ENCODE data around the gene JMJD7. TPM values are rescaled to one million over a fixed set of nuclear protein-coding genes. Genes with fewer than 3 reads are reported as not detected.
A peak's percentile ranks its signal among the peaks of the same experiment; 100 is the strongest.

JMJD7 gene
- total and polyA plus RNA-seq, 9 of the 15 experiments (the other 6 are each of a cell fraction or from before 2014, with no cell fraction given), result 1.2 to 13.9 (median 6.1) TPM

DNA sequence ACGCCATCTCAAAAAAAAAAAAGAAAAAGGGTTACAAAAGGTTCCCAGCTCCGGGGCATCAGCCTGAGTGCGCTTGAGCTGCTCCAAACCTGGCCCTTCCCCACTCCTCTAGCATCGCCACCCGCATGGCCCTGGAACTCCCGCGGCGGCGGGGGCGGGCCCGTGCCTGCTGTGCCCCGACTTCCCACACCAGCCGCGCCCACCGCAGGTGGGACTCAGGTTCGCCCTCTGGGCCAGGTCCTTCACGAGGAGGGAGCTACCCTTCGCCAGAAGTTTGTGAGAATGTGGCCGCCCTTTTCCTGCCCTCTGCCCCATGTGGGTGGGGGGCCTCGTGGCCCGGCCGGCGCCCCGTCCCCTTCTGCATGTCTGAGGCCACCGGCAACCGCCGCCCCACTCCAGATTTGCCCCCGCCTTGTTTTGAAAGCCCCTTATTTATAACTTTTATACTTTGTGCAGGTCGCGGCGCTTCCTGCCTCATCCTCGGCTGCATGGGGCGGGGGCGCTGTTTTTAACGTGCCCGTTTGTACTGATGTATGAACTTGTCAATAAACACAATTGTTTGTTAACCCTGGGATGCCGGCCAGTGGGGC, 507 bp upstream of the JMJD7 start (continued):
- TF ChIP-seq, protein P1, sequence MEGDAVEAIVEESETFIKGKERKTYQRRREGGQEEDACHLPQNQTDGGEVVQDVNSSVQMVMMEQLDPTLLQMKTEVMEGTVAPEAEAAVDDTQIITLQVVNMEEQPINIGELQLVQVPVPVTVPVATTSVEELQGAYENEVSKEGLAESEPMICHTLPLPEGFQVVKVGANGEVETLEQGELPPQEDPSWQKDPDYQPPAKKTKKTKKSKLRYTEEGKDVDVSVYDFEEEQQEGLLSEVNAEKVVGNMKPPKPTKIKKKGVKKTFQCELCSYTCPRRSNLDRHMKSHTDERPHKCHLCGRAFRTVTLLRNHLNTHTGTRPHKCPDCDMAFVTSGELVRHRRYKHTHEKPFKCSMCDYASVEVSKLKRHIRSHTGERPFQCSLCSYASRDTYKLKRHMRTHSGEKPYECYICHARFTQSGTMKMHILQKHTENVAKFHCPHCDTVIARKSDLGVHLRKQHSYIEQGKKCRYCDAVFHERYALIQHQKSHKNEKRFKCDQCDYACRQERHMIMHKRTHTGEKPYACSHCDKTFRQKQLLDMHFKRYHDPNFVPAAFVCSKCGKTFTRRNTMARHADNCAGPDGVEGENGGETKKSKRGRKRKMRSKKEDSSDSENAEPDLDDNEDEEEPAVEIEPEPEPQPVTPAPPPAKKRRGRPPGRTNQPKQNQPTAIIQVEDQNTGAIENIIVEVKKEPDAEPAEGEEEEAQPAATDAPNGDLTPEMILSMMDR (IDR thresholded peaks at IDR 0.05 in 2 of 3, conservative IDR thresholded peaks at IDR 0.05 in 1 of 3; ENCODE audit: insufficient read depth in 2 of 3, low read depth in 1 of 3, low read length in 3 of 3), result peak in 1 of 3 experiments; percentile 8; a peak in 1 of 6 replicates
- TF ChIP-seq, protein P2, sequence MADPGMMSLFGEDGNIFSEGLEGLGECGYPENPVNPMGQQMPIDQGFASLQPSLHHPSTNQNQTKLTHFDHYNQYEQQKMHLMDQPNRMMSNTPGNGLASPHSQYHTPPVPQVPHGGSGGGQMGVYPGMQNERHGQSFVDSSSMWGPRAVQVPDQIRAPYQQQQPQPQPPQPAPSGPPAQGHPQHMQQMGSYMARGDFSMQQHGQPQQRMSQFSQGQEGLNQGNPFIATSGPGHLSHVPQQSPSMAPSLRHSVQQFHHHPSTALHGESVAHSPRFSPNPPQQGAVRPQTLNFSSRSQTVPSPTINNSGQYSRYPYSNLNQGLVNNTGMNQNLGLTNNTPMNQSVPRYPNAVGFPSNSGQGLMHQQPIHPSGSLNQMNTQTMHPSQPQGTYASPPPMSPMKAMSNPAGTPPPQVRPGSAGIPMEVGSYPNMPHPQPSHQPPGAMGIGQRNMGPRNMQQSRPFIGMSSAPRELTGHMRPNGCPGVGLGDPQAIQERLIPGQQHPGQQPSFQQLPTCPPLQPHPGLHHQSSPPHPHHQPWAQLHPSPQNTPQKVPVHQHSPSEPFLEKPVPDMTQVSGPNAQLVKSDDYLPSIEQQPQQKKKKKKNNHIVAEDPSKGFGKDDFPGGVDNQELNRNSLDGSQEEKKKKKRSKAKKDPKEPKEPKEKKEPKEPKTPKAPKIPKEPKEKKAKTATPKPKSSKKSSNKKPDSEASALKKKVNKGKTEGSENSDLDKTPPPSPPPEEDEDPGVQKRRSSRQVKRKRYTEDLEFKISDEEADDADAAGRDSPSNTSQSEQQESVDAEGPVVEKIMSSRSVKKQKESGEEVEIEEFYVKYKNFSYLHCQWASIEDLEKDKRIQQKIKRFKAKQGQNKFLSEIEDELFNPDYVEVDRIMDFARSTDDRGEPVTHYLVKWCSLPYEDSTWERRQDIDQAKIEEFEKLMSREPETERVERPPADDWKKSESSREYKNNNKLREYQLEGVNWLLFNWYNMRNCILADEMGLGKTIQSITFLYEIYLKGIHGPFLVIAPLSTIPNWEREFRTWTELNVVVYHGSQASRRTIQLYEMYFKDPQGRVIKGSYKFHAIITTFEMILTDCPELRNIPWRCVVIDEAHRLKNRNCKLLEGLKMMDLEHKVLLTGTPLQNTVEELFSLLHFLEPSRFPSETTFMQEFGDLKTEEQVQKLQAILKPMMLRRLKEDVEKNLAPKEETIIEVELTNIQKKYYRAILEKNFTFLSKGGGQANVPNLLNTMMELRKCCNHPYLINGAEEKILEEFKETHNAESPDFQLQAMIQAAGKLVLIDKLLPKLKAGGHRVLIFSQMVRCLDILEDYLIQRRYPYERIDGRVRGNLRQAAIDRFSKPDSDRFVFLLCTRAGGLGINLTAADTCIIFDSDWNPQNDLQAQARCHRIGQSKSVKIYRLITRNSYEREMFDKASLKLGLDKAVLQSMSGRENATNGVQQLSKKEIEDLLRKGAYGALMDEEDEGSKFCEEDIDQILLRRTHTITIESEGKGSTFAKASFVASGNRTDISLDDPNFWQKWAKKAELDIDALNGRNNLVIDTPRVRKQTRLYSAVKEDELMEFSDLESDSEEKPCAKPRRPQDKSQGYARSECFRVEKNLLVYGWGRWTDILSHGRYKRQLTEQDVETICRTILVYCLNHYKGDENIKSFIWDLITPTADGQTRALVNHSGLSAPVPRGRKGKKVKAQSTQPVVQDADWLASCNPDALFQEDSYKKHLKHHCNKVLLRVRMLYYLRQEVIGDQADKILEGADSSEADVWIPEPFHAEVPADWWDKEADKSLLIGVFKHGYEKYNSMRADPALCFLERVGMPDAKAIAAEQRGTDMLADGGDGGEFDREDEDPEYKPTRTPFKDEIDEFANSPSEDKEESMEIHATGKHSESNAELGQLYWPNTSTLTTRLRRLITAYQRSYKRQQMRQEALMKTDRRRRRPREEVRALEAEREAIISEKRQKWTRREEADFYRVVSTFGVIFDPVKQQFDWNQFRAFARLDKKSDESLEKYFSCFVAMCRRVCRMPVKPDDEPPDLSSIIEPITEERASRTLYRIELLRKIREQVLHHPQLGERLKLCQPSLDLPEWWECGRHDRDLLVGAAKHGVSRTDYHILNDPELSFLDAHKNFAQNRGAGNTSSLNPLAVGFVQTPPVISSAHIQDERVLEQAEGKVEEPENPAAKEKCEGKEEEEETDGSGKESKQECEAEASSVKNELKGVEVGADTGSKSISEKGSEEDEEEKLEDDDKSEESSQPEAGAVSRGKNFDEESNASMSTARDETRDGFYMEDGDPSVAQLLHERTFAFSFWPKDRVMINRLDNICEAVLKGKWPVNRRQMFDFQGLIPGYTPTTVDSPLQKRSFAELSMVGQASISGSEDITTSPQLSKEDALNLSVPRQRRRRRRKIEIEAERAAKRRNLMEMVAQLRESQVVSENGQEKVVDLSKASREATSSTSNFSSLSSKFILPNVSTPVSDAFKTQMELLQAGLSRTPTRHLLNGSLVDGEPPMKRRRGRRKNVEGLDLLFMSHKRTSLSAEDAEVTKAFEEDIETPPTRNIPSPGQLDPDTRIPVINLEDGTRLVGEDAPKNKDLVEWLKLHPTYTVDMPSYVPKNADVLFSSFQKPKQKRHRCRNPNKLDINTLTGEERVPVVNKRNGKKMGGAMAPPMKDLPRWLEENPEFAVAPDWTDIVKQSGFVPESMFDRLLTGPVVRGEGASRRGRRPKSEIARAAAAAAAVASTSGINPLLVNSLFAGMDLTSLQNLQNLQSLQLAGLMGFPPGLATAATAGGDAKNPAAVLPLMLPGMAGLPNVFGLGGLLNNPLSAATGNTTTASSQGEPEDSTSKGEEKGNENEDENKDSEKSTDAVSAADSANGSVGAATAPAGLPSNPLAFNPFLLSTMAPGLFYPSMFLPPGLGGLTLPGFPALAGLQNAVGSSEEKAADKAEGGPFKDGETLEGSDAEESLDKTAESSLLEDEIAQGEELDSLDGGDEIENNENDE (IDR thresholded peaks at IDR 0.05; ENCODE audit: low read depth, low read length), result no peak
- TF ChIP-seq ZNF75A (CRISPR knock-in tag; IDR thresholded peaks at IDR 0.05), result no peak
